ENCODE measurements around the gene DNAJC16. TPM values are rescaled to one million over a fixed set of nuclear protein-coding genes. Genes with fewer than 3 reads are reported as not detected.

DNAJC16 gene
- polyA plus RNA-seq, 1 donor (not counting 4 experiments of a cell fraction or from before 2014, with no cell fraction given) = 13.7 TPM

GRCh38 chr1:15558516-15558915, 31.9 kb downstream of the DNAJC16 start:
- Histone ChIP-seq H3K9me3 (ENCODE audit: control insufficient read depth, low read depth, low read length) (no peaks in the 10 kb centered on the region), H3K4me1 (ENCODE audit: control insufficient read depth, extremely low read depth, insufficient read depth, low read length) (peaks cover 6% of the 10 kb centered on the region), H3K9ac (ENCODE audit: control insufficient read depth, extremely low read depth, insufficient read depth, low read length) (no peak overlapping the region), H4K20me1 (ENCODE audit: control insufficient read depth, extremely low read depth, insufficient read depth, low read length) (no peaks in the 10 kb centered on the region), H3K36me3 (ENCODE audit: control insufficient read depth in 2 of 2, extremely low read depth in 1 of 2, insufficient read depth in 2 of 2, low read length in 2 of 2) (peaks cover 11% of the 10 kb centered on the region in 2 experiments), H3K4me3 (ENCODE audit: control insufficient read depth in 2 of 3, extremely low read depth in 1 of 3, insufficient read depth in 2 of 3, low read depth in 1 of 3, low read length in 3 of 3) (no peak overlapping the region), H3K9me1 (ENCODE audit: control insufficient read depth, extremely low read depth, insufficient read depth, low read length) (no peaks in the 10 kb centered on the region), H3K27me3 (ENCODE audit: control insufficient read depth, extremely low read depth, insufficient read depth, low read length) (no peaks in the 10 kb centered on the region), H3K4me2 (ENCODE audit: control insufficient read depth, extremely low read depth, insufficient read depth, low read depth, low read length) (no peak overlapping the region), H3K27ac (ENCODE audit: control insufficient read depth, insufficient read depth, low read length) (no peak overlapping the region), H2AFZ (ENCODE audit: control insufficient read depth, low read length) (no peak overlapping the region), H3K79me2 (ENCODE audit: control insufficient read depth, insufficient read depth, low read length) (no peaks in the 10 kb centered on the region)
- dilution Hi-C loops (cut with MboI; ENCODE audit: extremely low pct_ligation_motif_present, low sequenced_read_pairs) = no loop called here
- FAIRE-seq (no peak), DNase-seq (ENCODE audit: low read depth, low spot score) (no peak)
- no peak for TF ChIP-seq CTCF (optimal IDR thresholded peaks at IDR 0.05 in 1 of 3, IDR thresholded peaks at IDR 0.05 in 1 of 3, conservative IDR thresholded peaks at IDR 0.05 in 1 of 3; ENCODE audit: extremely low read depth in 1 of 3, insufficient read depth in 2 of 3, low read length in 3 of 3)
- no peak for TF ChIP-seq EZH2 (IDR thresholded peaks at IDR 0.05; ENCODE audit: low read length)

- H4K20me1 ChIP-seq (ENCODE audit: control insufficient read depth, extremely low read depth, insufficient read depth, low read length) = no peaks in the 10 kb centered on the region
- TF ChIP-seq CTCF (optimal IDR thresholded peaks at IDR 0.05 in 1 of 3, IDR thresholded peaks at IDR 0.05 in 1 of 3, conservative IDR thresholded peaks at IDR 0.05 in 1 of 3; ENCODE audit: extremely low read depth in 1 of 3, insufficient read depth in 2 of 3, low read length in 3 of 3) (no peak), EZH2 (IDR thresholded peaks at IDR 0.05; ENCODE audit: low read length) (no peak)
- dilution Hi-C loops (cut with MboI; ENCODE audit: extremely low pct_ligation_motif_present, low sequenced_read_pairs) = no loop called here
- H3K9me3 ChIP-seq (ENCODE audit: control insufficient read depth, low read depth, low read length) = no peaks in the 10 kb centered on the region
- H3K79me2 ChIP-seq (ENCODE audit: control insufficient read depth, insufficient read depth, low read length) = no peaks in the 10 kb centered on the region
- no peak overlapping the region for H3K27ac ChIP-seq (ENCODE audit: control insufficient read depth, insufficient read depth, low read length)
- no peak overlapping the region for H3K9ac ChIP-seq (ENCODE audit: control insufficient read depth, extremely low read depth, insufficient read depth, low read length)
- DNase-seq (ENCODE audit: low read depth, low spot score) (no peak), FAIRE-seq (no peak)
- peaks cover 11 to 14% of the 10 kb centered on the region in 2 experiments for H3K36me3 ChIP-seq (ENCODE audit: control insufficient read depth in 2 of 2, extremely low read depth in 1 of 2, insufficient read depth in 2 of 2, low read length in 2 of 2)
- no peaks in the 10 kb centered on the region for H3K9me1 ChIP-seq (ENCODE audit: control insufficient read depth, extremely low read depth, insufficient read depth, low read length)
- peak overlapping the region; percentile 22 for H3K4me2 ChIP-seq (ENCODE audit: control insufficient read depth, extremely low read depth, insufficient read depth, low read depth, low read length)
- H3K4me3 ChIP-seq (ENCODE audit: control insufficient read depth in 2 of 3, extremely low read depth in 1 of 3, insufficient read depth in 2 of 3, low read depth in 1 of 3, low read length in 3 of 3) = no peak overlapping the region
- no peak overlapping the region for H2AFZ ChIP-seq (ENCODE audit: control insufficient read depth, low read length)
- H3K27me3 ChIP-seq (ENCODE audit: control insufficient read depth, extremely low read depth, insufficient read depth, low read length) = no peaks in the 10 kb centered on the region
- peaks cover 6% of the 10 kb centered on the region for H3K4me1 ChIP-seq (ENCODE audit: control insufficient read depth, extremely low read depth, insufficient read depth, low read length)
Observed at GRCh38 chr1:15559189-15559810, 32.7 kb downstream of the DNAJC16 start.

Data from keratinocyte (primary cell).